NCI-H510A (cell line): Measurements from ENCODE around the gene STRA6.

Source experiments
- DNase-seq: peaks from one replicate; lab custom pipeline; 2025; lab: John Stamatoyannopoulos, UW

STRA6 gene

DNA sequence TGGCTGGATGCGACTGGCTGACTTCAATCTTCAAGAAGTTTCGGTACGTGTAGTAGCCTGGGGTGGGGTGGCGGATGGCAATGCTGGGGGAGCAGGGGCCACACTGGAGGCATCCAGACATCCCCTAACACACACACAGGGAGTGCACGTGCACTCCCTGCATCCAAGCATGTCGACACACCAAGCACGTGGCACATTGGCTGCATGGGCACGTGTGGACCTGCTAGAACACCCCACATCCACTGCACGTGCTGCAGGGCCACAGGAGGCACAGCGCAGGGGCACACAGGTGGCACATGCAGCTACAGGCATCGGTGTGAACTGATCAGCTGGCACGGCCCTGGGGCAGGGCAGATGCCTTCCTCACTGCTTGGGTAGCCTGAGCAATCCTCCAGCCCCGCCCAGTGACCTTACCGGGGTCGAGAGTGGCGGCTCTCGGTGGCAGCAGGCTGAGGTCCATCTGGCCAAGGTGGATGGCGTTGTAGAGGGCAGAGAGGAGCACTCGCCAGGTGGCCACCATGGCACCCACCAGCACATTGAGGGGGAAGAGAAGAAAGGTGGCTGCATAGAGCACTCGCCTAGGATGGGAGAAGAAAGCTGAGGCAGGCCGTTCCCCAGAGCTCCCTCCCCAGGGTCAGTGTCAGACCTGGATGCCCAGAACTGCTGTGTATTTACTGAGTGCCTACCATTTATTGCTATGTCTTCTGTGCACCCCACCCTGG, 21.5 kb downstream of the STRA6 start:
- no peak for DNase-seq

DNA sequence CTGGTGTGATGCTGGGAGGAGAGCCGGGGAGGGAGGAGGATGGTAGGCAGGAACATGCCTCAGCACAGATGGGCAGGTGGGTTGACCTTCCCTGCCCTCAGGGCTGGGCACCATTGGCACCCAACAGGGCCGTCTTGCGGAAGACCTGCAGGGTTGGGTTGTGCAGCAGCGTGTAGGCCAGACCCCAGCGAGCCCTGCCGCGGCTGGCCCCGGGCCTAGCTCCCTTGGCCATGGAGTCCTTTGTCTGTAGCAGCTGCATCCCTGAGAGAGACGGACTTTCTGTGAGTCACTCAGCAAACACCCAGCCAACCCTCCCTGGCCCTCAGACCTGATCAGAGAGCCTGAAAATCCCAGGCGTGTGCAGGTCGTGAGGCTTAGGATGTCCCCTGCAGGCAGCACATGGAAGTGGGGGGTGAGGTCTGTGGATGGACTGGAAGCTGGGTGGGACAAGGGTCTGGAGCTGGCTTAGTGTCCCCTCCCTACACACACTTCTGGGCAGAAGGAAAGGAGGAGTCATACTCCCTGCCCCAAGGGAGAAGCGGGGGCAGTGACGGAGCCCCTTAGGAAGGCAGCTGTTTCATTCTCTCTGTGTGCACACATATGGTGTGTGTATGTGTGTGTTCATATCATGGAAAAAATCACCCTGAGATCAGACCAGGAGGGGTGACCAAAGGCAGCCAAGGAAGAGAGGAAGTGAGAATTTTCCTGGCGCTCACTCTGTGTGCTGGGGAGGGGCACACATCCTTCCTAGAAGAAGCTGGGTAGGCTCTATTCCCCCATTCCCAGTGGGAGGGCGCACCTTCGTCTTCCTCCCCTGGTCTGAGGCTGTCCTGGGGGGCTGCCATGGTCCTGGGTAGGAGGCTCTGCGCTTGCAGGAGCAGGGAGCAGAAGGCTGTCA, 22.4 kb downstream of the STRA6 start:
- no peak for DNase-seq

DNA sequence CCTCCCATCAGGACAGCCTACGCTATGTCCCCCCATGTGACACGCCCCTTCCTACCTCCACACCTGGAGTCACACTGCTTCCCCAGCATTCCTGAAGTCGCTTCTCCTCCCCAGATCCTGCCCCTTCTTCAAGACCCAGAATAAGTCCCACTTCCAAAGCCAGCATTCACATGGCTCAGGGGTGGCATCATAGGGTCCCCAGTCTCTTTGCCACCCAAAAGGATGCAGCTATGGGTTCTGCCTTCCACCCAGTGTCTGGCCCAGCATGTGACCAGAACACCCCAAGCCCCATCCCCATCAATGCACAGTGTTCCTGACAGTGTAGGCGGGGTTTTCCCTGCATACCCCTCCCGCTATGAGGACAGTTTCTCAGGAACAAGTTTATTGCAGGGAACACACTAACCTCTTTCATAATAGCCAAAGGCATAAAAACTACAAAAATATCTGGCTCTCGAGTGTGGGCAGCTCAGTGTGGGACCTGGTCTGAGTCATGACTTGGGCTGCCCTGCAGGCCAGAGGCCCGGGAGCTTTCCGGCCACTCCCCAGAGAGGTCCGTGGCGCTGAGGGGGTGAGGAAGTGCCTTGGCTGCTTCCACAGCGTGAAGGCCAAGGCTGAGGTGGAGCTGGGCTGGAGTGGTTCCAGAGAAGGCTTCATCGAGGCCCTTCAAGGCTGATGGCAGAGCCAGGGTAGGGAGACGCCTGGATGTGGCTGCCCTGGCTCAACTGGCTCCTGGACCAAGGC, 23.3 kb downstream of the STRA6 start:
- DNase-seq, result no peak

DNA sequence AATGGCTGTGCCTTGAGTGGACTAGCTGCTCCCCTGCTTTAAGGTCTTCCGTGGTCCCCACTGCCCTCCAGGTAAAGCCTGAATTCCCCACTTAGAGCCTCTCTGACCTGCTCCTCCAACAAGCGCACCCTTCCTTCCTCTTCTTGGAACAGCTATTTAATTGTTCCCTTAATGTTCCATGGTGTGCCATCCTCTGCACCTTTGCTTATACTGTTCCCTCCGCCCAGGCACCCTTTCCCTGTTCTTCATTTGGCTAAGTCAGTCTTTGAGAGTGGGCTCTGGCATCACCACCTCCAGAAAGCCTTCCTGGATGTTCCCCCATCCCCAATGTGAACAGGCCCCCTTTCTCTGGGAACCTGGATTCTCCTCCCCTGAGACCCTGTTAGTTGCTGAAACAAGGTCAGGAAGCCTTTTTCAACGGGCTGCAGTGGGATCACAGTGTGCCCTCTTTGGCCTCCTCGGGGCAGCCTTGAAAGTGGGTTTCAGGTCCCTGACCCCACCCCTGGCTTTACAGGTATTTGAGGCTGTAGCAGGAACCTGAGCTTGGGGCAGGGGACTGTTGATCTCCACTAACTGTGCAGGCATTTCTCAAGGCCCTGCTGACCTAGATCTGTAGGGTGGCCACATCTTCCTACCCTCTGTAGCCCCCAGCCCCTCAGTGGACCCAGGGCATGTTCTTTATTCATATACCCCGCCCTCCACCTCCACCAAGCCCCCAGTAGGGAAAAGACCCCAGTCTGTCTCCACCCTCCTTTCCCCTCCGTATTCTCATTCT, 24.1 kb downstream of the STRA6 start:
- DNase-seq, result no peak

DNA sequence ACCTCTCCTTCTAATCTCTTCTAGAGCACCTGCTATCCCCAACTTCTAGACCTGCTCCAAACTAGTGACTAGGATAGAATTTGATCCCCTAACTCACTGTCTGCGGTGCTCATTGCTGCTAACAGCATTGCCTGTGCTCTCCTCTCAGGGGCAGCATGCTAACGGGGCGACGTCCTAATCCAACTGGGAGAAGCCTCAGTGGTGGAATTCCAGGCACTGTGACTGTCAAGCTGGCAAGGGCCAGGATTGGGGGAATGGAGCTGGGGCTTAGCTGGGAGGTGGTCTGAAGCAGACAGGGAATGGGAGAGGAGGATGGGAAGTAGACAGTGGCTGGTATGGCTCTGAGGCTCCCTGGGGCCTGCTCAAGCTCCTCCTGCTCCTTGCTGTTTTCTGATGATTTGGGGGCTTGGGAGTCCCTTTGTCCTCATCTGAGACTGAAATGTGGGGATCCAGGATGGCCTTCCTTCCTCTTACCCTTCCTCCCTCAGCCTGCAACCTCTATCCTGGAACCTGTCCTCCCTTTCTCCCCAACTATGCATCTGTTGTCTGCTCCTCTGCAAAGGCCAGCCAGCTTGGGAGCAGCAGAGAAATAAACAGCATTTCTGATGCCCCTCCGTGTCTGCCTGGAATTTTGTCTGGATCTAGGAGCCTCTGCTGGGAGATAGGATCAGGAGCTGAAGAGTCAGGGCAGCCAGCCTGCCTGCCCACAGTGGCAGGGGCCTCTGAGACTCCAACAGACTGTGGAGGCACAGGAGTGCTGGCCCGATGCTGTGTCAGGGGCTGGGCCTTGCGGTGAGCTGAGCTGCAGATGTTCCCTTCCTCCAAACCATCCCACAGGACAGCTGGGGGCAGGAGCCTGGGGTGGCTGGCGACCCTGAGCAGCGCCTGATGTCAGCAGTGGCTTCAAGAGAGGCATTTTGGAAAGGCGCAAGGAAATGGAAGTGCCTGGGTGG, 26.0 kb downstream of the STRA6 start:
- no peak for DNase-seq

DNA sequence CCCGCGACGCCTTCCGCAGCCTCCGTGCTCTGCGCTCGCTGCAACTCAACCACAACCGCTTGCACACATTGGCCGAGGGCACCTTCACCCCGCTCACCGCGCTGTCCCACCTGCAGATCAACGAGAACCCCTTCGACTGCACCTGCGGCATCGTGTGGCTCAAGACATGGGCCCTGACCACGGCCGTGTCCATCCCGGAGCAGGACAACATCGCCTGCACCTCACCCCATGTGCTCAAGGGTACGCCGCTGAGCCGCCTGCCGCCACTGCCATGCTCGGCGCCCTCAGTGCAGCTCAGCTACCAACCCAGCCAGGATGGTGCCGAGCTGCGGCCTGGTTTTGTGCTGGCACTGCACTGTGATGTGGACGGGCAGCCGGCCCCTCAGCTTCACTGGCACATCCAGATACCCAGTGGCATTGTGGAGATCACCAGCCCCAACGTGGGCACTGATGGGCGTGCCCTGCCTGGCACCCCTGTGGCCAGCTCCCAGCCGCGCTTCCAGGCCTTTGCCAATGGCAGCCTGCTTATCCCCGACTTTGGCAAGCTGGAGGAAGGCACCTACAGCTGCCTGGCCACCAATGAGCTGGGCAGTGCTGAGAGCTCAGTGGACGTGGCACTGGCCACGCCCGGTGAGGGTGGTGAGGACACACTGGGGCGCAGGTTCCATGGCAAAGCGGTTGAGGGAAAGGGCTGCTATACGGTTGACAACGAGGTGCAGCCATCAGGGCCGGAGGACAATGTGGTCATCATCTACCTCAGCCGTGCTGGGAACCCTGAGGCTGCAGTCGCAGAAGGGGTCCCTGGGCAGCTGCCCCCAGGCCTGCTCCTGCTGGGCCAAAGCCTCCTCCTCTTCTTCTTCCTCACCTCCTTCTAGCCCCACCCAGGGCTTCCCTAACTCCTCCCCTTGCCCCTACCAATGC, 27.1 kb downstream of the STRA6 start:
- no peak for DNase-seq

DNA sequence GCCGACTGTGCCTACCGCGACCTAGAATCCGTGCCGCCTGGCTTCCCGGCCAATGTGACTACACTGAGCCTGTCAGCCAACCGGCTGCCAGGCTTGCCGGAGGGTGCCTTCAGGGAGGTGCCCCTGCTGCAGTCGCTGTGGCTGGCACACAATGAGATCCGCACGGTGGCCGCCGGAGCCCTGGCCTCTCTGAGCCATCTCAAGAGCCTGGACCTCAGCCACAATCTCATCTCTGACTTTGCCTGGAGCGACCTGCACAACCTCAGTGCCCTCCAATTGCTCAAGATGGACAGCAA, 27.7 kb downstream of the STRA6 start:
- no peak for DNase-seq

DNA sequence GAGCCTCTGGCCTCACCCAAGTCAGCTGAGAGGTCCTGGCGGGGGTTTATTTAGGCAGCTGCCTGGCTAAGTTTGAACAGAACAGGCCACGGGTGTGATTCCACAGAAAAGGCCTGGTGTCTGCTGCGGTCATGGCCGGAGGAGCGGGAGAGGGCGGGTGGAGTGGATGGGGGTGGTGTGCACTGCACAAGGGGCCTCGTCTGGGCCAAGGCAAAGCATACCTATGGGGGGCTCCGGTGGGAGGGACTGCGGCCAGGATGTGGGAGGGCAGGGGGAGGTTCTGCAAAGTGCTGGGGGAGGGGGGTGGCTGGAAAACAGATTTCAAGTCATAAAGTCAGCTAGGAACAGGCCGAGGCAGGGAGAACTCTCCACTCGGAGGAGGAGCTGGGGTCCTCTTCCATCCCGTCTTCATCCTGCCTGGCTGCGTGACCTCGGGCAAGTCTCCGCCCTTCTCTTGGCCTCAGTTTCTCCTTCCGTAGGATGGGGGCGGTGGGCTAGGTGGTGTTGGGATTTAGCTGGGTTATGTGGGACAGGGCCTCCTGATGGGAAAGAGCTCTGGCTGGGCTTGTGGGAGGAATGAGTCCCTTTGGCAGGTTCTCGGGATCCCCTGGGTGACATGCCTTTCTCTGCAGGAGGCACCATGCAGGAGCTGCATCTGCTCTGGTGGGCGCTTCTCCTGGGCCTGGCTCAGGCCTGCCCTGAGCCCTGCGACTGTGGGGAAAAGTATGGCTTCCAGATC, 28.2 kb downstream of the STRA6 start:
- no peak for DNase-seq

DNA sequence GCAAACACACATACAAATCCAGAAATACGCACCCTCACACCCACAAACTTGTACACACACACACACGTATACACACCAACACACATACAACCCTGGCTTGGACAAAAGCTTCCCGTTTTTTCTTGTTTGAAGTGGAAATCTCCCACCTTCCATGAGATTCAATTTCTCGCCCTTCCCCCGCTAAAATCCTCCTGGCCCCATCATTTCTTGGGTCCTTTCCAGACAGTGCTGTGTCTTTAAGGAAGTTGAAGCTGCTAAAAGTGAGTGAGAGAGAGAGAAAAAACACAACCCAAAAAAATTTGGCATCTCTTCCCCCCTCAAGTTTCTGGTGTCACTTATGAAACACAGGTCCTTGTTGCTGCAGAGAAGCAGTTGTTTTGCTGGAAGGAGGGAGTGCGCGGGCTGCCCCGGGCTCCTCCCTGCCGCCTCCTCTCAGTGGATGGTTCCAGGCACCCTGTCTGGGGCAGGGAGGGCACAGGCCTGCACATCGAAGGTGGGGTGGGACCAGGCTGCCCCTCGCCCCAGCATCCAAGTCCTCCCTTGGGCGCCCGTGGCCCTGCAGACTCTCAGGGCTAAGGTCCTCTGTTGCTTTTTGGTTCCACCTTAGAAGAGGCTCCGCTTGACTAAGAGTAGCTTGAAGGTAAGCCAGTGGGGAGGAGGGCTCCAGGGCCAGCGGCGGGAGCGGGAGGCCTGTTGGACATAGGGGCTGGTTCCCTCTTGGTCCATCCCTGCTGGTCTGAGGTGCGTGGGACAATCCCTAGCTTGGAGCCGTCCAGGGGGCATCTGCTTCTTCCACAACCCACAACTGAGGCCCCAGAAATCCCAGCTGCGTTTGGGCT, 29.0 kb downstream of the STRA6 start, which contains the start of gene ISLR:
TSS of gene ISLR (plus strand) at position 331 of the 839 bp plus-strand sequence. CDS start 1,149 bp downstream, outside the sequence.
- no peak for DNase-seq

DNA sequence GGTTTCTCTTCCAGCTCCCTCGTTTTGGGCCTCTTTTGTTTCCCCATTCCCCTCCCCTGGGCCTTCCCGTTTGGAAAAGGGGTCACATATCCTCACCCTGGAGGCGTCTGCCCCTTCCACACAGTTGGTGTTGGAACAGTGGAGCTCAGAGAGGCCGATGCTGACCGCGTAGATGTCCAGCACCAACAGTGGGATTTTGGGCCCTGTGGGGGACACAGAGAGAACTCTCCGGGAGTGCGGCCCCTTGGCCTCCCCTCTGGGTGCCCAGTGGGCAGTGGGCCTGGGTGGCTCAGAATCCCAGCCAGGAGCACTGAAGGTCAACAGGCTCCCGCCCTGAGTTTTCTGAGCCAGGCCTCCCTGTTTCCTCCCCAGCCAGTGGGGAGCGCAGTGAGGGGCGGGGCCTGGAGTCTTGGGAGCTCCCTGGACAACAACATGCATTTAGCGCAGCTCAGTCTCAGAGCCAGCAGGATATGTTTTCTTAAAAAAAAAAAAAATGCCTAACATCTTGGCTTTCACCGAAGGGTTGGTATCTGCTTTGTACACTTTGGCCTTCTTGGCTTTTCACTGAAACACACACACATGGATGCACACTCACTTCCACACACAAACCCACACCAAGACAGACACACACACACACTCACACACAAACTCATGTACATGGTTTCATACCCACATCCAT, 29.7 kb downstream of the STRA6 start:
- DNase-seq, result no peak

DNA sequence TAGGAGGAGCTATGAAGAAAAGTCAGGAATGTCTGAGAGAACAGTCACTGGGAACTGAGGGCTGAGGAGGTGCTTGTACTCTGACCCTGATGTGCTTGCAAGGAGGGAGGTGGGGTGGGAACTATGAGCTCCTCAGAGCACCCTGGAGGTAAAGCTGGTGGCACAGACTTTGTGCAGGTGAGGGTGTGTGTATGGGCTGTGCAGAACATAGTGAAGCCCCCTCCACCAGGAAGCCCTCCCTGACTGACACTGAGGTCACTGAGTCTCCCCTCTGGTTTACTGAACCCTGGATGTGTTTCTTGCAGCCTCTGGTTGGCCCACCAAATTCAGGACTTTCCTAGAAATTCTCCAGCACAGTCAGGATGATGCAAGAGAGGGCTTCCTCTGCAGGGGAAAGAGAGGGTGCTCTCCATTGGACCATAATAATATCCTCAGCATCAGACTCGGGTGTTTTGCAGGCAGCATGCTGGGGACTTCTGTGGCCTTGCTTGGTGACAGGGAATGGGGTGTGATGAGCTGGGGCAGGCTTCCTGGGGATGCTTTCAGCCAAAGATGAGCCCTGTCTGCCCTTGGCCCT, 30.5 kb downstream of the STRA6 start:
- DNase-seq, result no peak

DNA sequence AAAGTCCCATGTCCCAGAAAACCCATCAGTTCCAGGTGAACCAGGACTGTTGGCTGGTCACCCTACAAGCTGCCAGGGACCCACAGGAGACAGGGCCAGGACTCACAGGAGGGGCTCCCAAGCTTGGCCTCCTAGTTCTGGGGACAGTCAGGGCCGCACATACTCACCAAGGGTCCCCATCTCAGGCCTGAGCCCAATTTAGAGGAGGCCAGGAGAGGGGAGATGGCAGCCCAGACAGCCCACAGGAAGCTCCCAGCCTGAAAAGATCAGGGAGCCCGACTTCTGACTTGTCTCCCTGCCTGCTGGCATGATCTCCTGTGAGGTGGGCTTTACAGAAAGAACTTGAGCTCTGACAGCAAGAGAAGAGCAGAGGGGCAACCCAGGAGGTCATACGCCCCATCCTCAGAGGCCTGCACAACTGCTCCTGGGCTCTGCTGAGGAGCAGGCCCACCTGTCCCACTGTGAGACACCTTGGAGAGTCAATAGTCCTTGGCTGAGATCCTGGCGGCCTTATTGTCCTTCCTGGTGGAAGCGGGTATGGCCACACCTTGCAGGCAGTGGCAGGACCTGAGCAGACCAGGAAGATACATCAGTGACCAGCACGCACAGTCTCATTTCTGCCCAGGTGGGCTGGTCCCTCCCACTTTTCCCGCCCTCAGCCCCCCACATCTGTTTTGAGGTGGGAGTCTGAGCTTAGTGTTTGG, 31.6 kb downstream of the STRA6 start:
- DNase-seq, result no peak

DNA sequence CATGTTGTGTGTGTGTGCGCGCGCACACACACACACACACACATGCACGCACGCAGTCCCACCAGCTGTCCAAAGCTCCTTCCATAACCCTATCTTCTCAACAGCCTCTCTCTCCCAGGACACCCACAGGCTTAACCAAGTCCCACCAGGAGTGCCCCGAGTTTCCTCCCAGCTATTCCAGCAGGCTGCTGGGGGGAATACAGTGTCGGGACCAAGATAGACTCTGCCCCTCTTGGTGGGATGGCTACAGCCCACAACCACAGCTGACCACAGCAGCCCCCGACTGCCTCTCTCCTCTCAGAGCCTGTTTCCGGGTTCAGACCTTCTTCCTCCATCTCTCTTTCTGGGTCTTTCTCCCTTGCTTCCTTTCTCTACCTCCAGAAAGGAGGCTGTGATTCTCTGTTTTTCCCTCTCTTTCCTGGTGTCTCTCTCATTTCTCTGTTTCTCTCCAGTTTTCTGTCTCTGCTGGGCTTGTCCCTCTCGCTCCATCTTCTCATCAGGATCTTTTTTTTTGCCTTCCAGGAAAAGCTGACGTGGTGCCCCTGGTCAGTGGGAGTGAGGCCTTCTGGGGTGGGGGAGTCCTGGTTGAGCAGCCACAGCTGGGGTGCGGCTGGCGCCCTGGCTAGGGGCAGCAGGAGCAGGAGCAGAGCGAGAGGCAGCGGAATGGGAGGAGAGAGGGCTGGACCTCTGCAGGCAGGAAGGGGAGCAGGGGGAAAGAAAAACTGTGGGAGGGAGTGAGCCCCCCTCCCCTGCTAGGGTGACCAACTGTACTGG, 32.3 kb downstream of the STRA6 start:
- DNase-seq, result no peak

DNA sequence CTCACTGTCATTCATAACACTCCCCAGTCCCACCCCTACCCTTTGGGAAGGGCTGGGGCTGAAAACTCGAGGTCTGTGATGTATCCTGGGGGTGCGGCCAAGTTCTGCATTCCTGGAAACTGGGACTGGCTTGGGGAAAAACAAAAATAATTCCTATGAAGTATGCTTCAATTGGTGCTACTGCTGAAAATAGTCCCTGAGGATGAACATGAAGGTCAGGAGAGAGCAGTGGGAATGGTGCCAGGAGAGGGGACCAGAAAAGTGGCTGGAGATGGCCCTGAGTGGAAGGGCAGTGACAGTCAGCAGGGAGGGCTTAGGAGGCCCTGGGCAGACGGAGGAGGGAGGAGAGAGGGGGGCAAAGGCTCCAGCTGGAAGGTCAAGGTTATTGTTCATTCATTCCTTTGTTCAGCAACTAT, 33.9 kb downstream of the STRA6 start:
- DNase-seq, result no peak

DNA sequence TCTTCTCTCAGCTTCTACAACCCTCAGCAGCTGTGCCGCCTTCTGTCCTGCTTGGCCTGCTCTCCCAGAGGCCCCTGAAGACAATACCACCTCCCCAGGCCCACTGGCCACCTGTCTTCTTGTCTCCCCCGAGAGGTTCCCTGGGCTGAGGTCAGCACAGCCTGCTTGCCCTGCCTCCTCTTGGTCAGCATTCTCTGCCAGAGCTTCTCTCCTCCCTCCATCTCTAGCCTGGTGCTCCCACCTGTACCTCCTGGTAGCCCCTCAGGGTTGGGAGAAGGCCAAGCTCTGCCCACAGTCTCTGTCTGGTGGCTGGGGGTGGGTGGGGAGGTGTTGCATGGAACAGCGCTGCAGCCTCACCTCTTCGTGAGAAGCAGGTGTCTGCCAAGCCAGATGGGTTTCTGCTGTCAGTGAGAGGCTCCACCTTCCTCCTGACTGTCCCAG, 34.7 kb downstream of the STRA6 start:
- DNase-seq, result no peak

DNA sequence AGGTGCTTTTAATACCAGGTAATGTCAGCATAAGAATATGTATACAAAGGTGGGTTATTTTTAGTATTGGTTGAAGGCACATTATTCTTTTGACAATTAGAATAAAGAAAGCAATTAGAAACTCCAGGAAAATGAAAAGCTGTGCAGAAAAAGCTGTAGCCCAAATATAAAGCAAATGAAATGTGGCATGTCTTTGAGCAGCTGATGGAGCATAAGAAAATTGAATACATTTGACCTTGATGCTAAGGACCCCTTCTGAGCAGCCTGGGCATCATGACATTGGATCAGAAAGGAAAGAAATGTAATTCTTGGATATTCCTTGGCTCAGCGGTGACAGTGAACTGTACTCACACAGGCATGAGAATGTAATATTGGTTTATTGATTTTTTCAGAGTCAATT, 37.1 kb downstream of the STRA6 start:
- no peak for DNase-seq
